ACC112 (cell line): ENCODE data around the gene CKAP2.
"Not testable (repeated sequence)": the region's sequence is repeated elsewhere in the genome, so short reads cannot be mapped to it uniquely, and the experiment has no call there.

ENCODE experiments used
- H2AFZ ChIP-seq: fragments of 200-600 bp; sonication (generic); one replicate; pipeline ENCODE4 v1.6.0; 2017; ENCODE audit warnings: antibody characterized with exemption, low read length; ENCODE audit not compliant: unreplicated experiment
- H3K27ac ChIP-seq: fragments of 200-600 bp; sonication (generic); 2 replicates; pipeline ENCODE4 v1.5.1; 2014; ENCODE audit warnings: low read depth, mild to moderate bottlenecking, antibody characterized with exemption, low read length, moderate library complexity
- H3K27me3 ChIP-seq: fragments of 200-600 bp; sonication (generic); 2 replicates; pipeline ENCODE4 v1.6.1; 2014; ENCODE audit warnings: mild to moderate bottlenecking, antibody characterized with exemption, low read length, moderate library complexity, mixed read lengths; ENCODE audit not compliant: insufficient read depth
- H3K36me3 ChIP-seq: fragments of 200-600 bp; sonication (generic); 2 replicates; pipeline ENCODE4 v1.6.1; 2016; ENCODE audit warnings: mild to moderate bottlenecking, antibody characterized with exemption, low read length, moderate library complexity, mixed read lengths; ENCODE audit not compliant: insufficient read depth
- H3K4me1 ChIP-seq: fragments of 200-600 bp; sonication (generic); one replicate; pipeline ENCODE4 v1.6.1; 2016; ENCODE audit warnings: low read length, mixed read lengths; ENCODE audit not compliant: insufficient read depth, unreplicated experiment, control insufficient read depth
- H3K4me3 ChIP-seq: fragments of 200-600 bp; sonication (generic); 2 replicates; pipeline ENCODE4 v1.5.1; 2014; ENCODE audit warnings: mild to moderate bottlenecking, low read depth, low read length
- H3K79me2 ChIP-seq: fragments of 200-600 bp; sonication (generic); one replicate; pipeline ENCODE4 v1.6.0; 2016; ENCODE audit warnings: low read length; ENCODE audit not compliant: control insufficient read depth, unreplicated experiment, insufficient read depth

The CKAP2 gene

GRCh38 chr13:52452470-52452869, 2.8 kb upstream of the CKAP2 start:
- Histone ChIP-seq H3K4me1 (peaks cover 35% of the 10 kb centered on the region), H3K36me3 (no peaks in the 10 kb centered on the region; the same call in 1 of the 2 replicates), H3K27ac (no peak overlapping the region), H3K4me3 (no peak overlapping the region), H2AFZ (no peak overlapping the region), H3K79me2 (peaks cover 47% of the 10 kb centered on the region), H3K27me3 (no peaks in the 10 kb centered on the region)

- Histone ChIP-seq H3K79me2 (peaks cover 41% of the 10 kb centered on the region), H3K27ac (no peak overlapping the region)
Measured at GRCh38 chr13:52454459-52454819, 839 bp upstream of the CKAP2 start.

GRCh38 chr13:52455677-52456041, 381 bp downstream of the CKAP2 start:
- H3K4me3 ChIP-seq: peak overlapping the region; percentile 89
- H3K27ac ChIP-seq: peak overlapping the region; percentile 56
- H3K4me1 ChIP-seq: peaks cover 36% of the 10 kb centered on the region
- H2AFZ ChIP-seq: peak overlapping the region; percentile 68
- H3K79me2 ChIP-seq: peaks cover 47% of the 10 kb centered on the region
- H3K27me3 ChIP-seq: no peaks in the 10 kb centered on the region
- peaks cover 3% of the 10 kb centered on the region; the same call in 1 of the 2 replicates for H3K36me3 ChIP-seq

More at GRCh38 chr13:52454459-52454819, 839 bp upstream of the CKAP2 start:
- peaks cover 30% of the 10 kb centered on the region for H3K4me1 ChIP-seq
- H3K4me3 ChIP-seq: peak overlapping the region; percentile 89
- H3K27me3 ChIP-seq: no peaks in the 10 kb centered on the region
- H2AFZ ChIP-seq: peak overlapping the region; percentile 95
- no peaks in the 10 kb centered on the region; the same call in 1 of the 2 replicates for H3K36me3 ChIP-seq

- Histone ChIP-seq H3K4me1 (peaks cover 38% of the 10 kb centered on the region), H3K27ac (peak overlapping the region; percentile 52; the same call in 1 of the 2 replicates), H3K79me2 (peaks cover 80% of the 10 kb centered on the region), H3K27me3 (no peaks in the 10 kb centered on the region), H3K4me3 (peak overlapping the region; percentile 22; the same call in 1 of the 2 replicates), H3K36me3 (peaks cover 26% of the 10 kb centered on the region), H2AFZ (no peak overlapping the region)
Measured at GRCh38 chr13:52459668-52460067, 4.4 kb downstream of the CKAP2 start.

GRCh38 chr13:52461265-52461664, 6.0 kb downstream of the CKAP2 start:
- Histone ChIP-seq H3K27ac (no peak overlapping the region), H3K36me3 (peaks cover 39% of the 10 kb centered on the region), H3K79me2 (peaks cover 77% of the 10 kb centered on the region), H3K4me1 (peaks cover 38% of the 10 kb centered on the region), H3K27me3 (no peaks in the 10 kb centered on the region), H3K4me3 (0 out of 2 replicates have a peak overlapping the region, but pooled peaks have one; percentile 15), H2AFZ (peak overlapping the region; percentile 53)

GRCh38 chr13:52463526-52463925, 8.2 kb downstream of the CKAP2 start:
- Histone ChIP-seq H2AFZ (no peak overlapping the region), H3K4me3 (no peak overlapping the region), H3K36me3 (peaks cover 53% of the 10 kb centered on the region), H3K27ac (no peak overlapping the region), H3K4me1 (peaks cover 22% of the 10 kb centered on the region), H3K27me3 (no peaks in the 10 kb centered on the region), H3K79me2 (peaks cover 69% of the 10 kb centered on the region)

- not testable (repeated sequence) for H3K27ac ChIP-seq, H2AFZ ChIP-seq, H3K4me1 ChIP-seq, H3K27me3 ChIP-seq, H3K4me3 ChIP-seq
- peaks cover 36% of the 10 kb centered on the region for H3K36me3 ChIP-seq
- H3K79me2 ChIP-seq: peaks cover 35% of the 10 kb centered on the region
Measured at GRCh38 chr13:52468487-52468886, 13.2 kb downstream of the CKAP2 start.

GRCh38 chr13:52480677-52481428, 25.6 kb downstream of the CKAP2 start:
- H3K27me3 ChIP-seq, H3K27ac ChIP-seq, H3K36me3 ChIP-seq, H3K4me3 ChIP-seq, H3K4me1 ChIP-seq, H2AFZ ChIP-seq, H3K79me2 ChIP-seq: not testable (repeated sequence)

GRCh38 chr13:52487078-52487477, 31.8 kb downstream of the CKAP2 start:
- not testable (repeated sequence) for H3K4me3 ChIP-seq, H3K36me3 ChIP-seq, H3K27me3 ChIP-seq, H3K27ac ChIP-seq, H3K4me1 ChIP-seq, H3K79me2 ChIP-seq, H2AFZ ChIP-seq

- not testable (repeated sequence) for H2AFZ ChIP-seq, H3K27ac ChIP-seq, H3K27me3 ChIP-seq, H3K36me3 ChIP-seq, H3K4me3 ChIP-seq, H3K4me1 ChIP-seq, H3K79me2 ChIP-seq
Measured at GRCh38 chr13:52488763-52489162, 33.5 kb downstream of the CKAP2 start.

GRCh38 chr13:52491015-52491414, 35.7 kb downstream of the CKAP2 start:
- not testable (repeated sequence) for H3K36me3 ChIP-seq, H3K79me2 ChIP-seq, H3K27me3 ChIP-seq, H3K4me1 ChIP-seq, H3K4me3 ChIP-seq, H2AFZ ChIP-seq, H3K27ac ChIP-seq
